HFFc6 (cell line): Measurements from ENCODE around the gene ACER2. TPM values are rescaled to one million over a fixed set of nuclear protein-coding genes. Genes with fewer than 3 reads are reported as not detected.

Source experiments
- DNase-seq: peaks from one replicate; pipeline ENCODE4 v3.0.0-alpha.2; 2018
- H3K27ac Mint-ChIP-seq: 2 replicates; pipeline ENCODE4 v1.8.0; 2020; ENCODE audit warnings: mild to moderate bottlenecking, mixed read lengths
- H3K27me3 Mint-ChIP-seq: 2 replicates; pipeline ENCODE4 v1.8.0; 2021; ENCODE audit warnings: mild to moderate bottlenecking, moderate library complexity, mixed read lengths; ENCODE audit not compliant: insufficient read depth
- H3K36me3 Mint-ChIP-seq: 2 replicates; pipeline ENCODE4 v1.8.0; 2021; ENCODE audit warnings: low read depth, mixed read lengths
- H3K4me1 Mint-ChIP-seq: 2 replicates; pipeline ENCODE4 v1.8.0; 2020; ENCODE audit warnings: low read depth, mixed read lengths
- H3K4me3 Mint-ChIP-seq: 2 replicates; pipeline ENCODE4 v1.8.0; 2020; ENCODE audit warnings: mild to moderate bottlenecking, moderate library complexity, mixed read lengths
- H3K9me3 Mint-ChIP-seq: 2 replicates; pipeline ENCODE4 v1.8.0; 2020; ENCODE audit warnings: mild to moderate bottlenecking, mixed read lengths
- total RNA-seq, 6 experiments: library from RNA; stranded (reverse); fragmentation: NEBNext Ultra II Directional; extraction: Animal tissue kit (Norgen Biotek cat#: 25700); gene quantifications; 2 replicates in 1 of 6; 3 replicates in 5 of 6; pipeline ENCODE4 v1.2.3, GENCODE V29; 2021
- TF ChIP-seq, protein P1 (sequence below): fragments of 200-600 bp; sonication (generic); IDR thresholded peaks from 2 replicates; pipeline ENCODE4 v1.5.0; 2021; ENCODE audit warnings: antibody characterized with exemption, mild to moderate bottlenecking

ACER2 gene
- total RNA-seq, 6 experiments from 2014 or later: 1.2 to 1.9 (median 1.6) TPM

DNA sequence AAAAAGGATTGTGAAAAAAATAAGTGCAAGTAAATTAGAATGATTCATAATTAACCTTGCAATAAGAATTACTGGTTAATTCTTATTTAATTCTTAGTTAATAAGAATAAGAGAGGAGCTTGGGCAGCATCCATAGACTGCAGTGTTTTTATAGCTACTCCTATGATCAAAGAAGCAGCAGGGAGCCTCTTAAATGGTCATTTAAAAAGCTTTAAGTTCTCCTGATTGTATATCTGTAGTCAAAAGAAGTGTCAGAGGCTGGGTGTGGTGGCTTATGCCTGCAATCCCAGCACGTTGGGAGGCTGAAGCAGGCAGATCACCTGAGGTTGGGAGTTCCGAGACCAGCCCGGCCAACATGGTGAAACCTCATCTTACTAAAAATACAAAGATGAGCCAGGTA, 14.4 kb downstream of the ACER2 start:
- Mint-ChIP-seq H3K27me3 (no peaks in the 10 kb centered on the region; the same call in 1 of the 2 replicates), H3K4me3 (no peak overlapping the region), H3K4me1 (peaks cover 10% of the 10 kb centered on the region), H3K9me3 (no peaks in the 10 kb centered on the region), H3K36me3 (0 out of 2 replicates have a peak, but pooled peaks cover 4% of the 10 kb centered on the region), H3K27ac (no peak overlapping the region)
- TF ChIP-seq, protein P1, sequence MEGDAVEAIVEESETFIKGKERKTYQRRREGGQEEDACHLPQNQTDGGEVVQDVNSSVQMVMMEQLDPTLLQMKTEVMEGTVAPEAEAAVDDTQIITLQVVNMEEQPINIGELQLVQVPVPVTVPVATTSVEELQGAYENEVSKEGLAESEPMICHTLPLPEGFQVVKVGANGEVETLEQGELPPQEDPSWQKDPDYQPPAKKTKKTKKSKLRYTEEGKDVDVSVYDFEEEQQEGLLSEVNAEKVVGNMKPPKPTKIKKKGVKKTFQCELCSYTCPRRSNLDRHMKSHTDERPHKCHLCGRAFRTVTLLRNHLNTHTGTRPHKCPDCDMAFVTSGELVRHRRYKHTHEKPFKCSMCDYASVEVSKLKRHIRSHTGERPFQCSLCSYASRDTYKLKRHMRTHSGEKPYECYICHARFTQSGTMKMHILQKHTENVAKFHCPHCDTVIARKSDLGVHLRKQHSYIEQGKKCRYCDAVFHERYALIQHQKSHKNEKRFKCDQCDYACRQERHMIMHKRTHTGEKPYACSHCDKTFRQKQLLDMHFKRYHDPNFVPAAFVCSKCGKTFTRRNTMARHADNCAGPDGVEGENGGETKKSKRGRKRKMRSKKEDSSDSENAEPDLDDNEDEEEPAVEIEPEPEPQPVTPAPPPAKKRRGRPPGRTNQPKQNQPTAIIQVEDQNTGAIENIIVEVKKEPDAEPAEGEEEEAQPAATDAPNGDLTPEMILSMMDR: no peak
- no peak for DNase-seq

DNA sequence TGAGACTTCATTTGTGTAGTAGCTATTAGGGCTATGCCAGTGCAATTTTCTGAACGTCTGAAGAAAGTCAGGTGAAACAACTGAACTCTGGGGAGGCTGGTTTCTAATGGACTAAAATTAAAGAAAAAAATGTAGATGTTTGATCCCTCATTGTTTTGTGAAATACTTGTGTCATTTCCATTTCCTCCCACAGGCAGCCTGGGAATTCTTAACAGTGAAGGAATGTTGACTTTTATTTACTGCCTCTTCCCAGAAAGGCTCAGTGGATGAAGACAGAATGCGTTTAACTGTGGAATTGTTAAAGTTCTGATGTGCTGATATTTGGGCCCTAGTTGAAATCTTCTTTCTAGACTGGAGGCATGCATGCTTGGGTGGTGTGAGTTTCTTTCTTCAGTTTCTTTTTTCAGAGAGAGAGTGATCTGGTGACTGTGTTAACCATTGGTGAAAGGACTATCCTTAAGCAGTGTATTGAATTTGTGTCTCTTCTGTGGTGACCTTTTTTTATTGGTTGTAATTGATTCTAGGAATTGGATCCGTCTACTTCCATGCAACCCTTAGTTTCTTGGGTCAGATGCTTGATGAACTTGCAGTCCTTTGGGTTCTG, 15.5 kb downstream of the ACER2 start:
- peaks cover 10% of the 10 kb centered on the region for H3K4me1 Mint-ChIP-seq
- DNase-seq: no peak

DNA sequence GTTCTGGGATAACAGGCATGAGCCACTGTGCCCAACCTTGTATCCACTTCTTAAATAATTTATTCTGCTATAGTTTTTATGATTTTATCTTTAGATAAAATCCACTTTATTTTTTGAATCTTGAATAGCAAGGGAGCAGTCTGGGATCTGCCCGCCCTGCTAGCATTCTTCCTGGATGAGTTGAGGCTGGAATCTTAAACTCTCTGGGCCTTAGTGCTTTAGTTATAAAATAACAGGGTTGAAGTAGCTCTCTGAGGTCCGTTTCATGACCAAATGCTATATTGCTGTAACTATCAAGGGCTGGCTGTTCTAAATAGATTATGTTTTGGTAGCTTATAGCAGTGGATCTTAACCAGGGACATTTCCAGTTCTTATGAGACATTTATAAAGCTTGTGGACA, 20.8 kb downstream of the ACER2 start:
- DNase-seq: peak; percentile 21
- Mint-ChIP-seq H3K4me1 (peaks cover 7% of the 10 kb centered on the region), H3K27me3 (no peaks in the 10 kb centered on the region), H3K9me3 (no peaks in the 10 kb centered on the region), H3K4me3 (no peak overlapping the region), H3K36me3 (no peaks in the 10 kb centered on the region), H3K27ac (peak overlapping the region; percentile 70; the same call in 1 of the 2 replicates)
- TF ChIP-seq, protein P1: no peak

More for the DNA sequence above, 15.5 kb downstream of the ACER2 start:
- TF ChIP-seq, protein P1: no peak
- Mint-ChIP-seq H3K4me3 (no peak overlapping the region), H3K27me3 (no peaks in the 10 kb centered on the region), H3K36me3 (no peaks in the 10 kb centered on the region), H3K27ac (no peak overlapping the region), H3K9me3 (no peaks in the 10 kb centered on the region)

DNA sequence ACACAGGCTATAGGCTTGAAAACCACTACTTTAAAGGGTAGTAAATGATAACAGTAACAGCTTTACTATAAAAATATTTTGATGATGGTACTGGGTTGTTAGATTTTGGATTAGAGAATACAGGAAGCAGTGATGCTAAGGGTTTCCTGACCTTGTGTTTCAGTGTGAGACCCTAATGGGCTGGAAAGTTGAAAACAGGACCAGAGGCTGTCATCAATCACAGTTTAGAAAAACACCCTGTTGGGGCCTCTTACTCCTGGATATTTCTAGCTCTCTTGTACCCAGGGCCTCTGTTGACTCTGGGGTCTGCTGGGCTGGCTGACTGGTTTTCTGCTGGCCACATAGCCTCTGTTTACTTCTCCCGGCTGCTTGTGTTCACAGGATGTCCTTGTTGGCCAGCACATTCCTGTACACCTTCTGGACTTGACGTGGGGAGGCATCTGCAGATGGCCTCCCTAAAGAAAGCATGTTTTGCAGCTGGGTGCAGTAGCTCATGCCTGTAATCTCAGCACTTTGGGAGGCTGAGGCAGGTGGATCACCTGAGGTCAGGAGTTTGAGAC, 21.5 kb downstream of the ACER2 start:
- Mint-ChIP-seq H3K4me3 (no peak overlapping the region), H3K27me3 (no peaks in the 10 kb centered on the region), H3K27ac (no peak overlapping the region), H3K36me3 (no peaks in the 10 kb centered on the region), H3K9me3 (no peaks in the 10 kb centered on the region), H3K4me1 (peaks cover 6% of the 10 kb centered on the region)
- no peak for DNase-seq
- TF ChIP-seq, protein P1: no peak

DNA sequence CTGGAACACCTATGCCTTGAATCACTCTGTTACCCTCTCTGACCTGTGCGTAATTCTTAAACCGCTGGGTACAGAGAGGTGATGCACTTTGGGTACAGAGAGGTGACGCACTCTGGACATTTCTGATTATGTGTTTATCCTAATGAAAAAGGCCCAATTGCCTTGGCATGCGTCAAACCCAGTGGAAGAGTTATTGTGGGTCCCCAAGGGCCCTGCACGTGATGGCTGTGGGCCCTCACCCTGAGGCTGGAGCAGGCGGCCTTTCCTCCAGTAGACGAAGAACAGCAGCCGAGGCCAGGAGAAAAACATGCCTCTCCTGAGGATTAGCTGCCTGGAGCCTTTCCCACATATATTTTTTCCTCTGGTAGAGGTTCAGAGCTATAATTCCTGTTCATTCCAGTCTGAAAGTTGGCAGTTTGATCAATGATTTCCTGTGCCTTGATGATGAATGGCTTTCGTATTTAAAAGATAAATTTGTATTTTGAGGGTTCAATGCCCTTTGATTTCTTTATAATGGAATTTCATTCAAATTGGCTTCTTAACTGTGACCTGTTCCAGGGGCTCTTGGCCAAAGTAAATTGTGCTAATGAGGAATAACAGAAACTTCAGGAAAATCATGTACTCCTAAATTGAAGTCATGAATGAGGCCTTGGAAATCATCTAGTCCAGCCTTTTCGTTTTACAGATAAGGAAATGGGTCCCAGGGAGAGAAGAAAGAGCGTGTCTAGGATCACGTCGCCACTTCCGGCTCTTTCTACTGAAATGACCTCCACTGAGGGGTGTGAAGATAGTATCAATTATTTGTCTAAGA, 22.8 kb downstream of the ACER2 start:
- TF ChIP-seq, protein P1: no peak
- H3K4me3 Mint-ChIP-seq: no peak overlapping the region
- no peaks in the 10 kb centered on the region for H3K36me3 Mint-ChIP-seq
- peaks cover 6% of the 10 kb centered on the region for H3K4me1 Mint-ChIP-seq
- H3K27me3 Mint-ChIP-seq: no peaks in the 10 kb centered on the region
- no peak for DNase-seq
- H3K9me3 Mint-ChIP-seq: no peaks in the 10 kb centered on the region
- no peak overlapping the region for H3K27ac Mint-ChIP-seq
